HG02623 (cell line): ENCODE results near the gene PPM1A.

Experiments
- ATAC-seq: cut with Tn5 transposase; IDR thresholded peaks from one replicate; pipeline ENCODE4 v1.9.1; 2021; ENCODE audit warnings: moderate library complexity; ENCODE audit not compliant: unreplicated experiment

The PPM1A gene

DNA sequence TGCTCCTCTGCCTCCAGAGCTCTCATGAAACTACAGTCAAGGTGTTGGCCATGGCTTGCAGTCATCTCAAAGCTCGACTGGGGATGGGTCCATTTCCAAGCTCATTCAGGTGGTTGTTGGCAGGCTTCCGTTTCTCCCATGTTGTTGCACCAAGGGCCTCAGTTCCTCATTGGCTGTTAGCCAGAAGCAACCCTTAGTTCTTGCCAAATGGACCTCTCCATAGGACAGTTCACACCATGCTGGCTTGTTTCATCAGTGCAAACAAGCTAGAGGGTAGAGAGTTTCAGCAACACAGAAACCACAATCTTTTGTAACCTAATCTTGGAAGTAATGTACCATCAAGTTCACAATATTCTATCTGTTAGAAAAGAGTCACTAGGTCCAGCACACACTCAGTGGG, 22.7 kb upstream of the PPM1A start:
- ATAC-seq: no peak

DNA sequence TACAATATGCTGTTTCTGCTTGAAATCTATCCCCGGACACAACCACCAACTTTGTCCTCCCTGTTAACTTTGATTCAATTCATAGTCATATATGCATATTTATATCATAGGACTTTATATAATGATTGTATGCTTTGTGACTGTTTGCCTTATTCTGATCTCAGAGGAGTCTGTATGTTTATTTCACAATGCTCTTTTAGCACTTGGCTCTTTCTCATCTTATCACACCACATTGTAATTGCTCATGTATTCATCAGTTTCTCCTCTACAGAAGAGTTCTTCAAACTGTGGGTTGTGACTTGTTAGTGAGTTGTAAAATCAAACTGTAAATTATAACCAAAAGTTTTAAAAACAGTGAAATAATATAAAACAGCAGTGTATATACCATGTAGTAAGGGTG, 21.7 kb upstream of the PPM1A start:
- ATAC-seq: no peak

DNA sequence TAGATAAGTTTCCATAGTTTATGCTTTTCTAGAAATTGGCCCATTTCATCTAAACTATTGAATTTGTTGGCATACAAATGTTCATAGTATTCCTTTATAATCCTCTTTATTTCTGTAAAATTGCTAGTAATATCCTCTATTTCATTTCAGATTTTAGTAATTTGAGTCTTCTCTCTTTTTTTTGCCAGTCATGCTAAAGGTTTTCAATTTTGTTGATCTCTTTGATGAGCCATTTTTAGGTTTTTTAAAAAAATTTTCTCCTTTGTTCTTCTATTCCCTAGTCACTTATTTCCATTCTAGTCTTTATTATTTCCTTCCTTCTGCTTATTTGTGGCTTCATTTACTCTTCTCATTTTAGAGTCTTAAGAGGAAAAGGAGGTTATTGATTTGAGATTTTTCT, 19.4 kb upstream of the PPM1A start:
- ATAC-seq: no peak

DNA sequence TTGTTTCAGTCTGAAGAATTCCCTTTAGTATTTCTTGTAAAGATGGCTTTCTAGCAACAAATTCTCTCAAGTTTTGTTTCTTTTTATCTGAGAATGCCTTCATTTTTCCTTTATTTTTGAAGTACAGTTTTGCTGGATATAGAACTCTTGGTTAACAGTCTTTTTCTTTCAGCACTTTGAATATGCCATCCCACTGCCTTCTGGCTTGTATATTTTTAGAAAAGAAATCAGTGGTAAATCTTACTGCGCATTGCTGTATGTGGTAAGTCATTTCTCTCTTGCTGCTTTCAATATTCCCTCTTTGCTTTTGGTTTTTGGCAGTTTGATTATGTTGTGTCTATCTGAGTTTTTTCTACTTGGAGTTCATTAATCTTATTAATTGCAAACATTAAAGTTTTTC, 16.8 kb upstream of the PPM1A start:
- no peak for ATAC-seq

GRCh38 chr14:60233251-60233650, 15.8 kb upstream of the PPM1A start:
- ATAC-seq: no peak

DNA sequence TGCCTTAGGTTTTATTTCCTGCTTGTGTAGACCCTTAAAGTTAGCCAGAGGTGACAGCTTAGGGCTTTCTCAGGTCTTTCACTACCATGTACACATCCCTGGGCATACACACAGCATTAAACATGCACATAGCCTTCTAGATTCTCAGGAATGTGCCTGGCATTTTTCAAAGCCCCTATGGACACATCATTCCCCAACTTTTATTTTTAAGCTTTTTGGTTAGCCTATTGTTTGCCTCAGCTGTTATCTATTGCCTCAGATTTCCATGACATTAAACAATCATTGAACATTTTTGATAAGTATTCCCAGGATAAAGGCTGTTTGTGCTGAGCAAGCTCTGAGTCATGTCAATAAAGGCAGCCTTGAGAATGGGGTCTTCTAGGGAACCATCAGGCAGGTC, 15.1 kb upstream of the PPM1A start:
- ATAC-seq: no peak

DNA sequence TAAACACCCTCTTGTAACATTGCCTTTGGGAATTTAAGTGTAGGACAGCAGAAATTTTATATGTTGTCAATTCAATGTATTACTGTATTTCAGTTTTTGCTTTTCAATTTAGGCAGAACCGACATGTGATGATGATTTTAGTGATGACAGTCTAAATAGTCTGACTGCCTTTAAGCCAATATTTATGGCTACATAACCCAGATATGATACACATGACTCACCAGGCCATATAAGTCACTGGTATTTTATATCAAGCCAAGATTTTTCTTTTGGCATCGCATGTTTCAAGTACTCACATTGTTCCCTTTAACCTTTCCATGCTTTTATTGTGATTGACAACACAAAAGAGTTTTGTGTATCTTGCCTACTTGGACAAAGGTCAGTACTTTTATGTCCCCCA, 13.6 kb upstream of the PPM1A start:
- no peak for ATAC-seq

DNA sequence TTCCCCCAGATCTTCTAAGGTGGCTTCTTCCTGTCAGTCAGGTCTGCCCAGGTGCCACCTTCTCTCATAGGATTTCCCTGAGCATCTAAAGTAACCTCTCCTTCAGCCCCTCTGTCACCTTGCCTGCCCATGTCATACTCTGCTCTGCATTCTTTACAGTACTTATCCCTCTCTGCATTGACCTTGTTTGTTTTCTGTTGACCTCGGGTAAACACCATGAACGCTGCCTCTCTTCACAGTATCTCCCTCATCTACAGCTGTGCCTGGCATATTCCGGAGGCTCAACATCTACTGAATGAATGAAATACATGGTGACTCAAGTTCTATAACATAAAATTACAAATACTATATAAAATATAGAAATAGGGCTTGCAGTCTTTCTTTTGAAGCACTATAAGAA, 10.1 kb upstream of the PPM1A start:
- ATAC-seq: no peak

- no peak for ATAC-seq
Measured at GRCh38 chr14:60240139-60240856, 8.7 kb upstream of the PPM1A start.

GRCh38 chr14:60241091-60241490, 7.9 kb upstream of the PPM1A start:
- no peak for ATAC-seq

GRCh38 chr14:60242429-60242828, 6.6 kb upstream of the PPM1A start:
- no peak for ATAC-seq

GRCh38 chr14:60245380-60246177, 3.4 kb upstream of the PPM1A start:
- no peak for ATAC-seq

GRCh38 chr14:60247994-60248696, 876 bp upstream of the PPM1A start:
- ATAC-seq: peak; percentile 54

DNA sequence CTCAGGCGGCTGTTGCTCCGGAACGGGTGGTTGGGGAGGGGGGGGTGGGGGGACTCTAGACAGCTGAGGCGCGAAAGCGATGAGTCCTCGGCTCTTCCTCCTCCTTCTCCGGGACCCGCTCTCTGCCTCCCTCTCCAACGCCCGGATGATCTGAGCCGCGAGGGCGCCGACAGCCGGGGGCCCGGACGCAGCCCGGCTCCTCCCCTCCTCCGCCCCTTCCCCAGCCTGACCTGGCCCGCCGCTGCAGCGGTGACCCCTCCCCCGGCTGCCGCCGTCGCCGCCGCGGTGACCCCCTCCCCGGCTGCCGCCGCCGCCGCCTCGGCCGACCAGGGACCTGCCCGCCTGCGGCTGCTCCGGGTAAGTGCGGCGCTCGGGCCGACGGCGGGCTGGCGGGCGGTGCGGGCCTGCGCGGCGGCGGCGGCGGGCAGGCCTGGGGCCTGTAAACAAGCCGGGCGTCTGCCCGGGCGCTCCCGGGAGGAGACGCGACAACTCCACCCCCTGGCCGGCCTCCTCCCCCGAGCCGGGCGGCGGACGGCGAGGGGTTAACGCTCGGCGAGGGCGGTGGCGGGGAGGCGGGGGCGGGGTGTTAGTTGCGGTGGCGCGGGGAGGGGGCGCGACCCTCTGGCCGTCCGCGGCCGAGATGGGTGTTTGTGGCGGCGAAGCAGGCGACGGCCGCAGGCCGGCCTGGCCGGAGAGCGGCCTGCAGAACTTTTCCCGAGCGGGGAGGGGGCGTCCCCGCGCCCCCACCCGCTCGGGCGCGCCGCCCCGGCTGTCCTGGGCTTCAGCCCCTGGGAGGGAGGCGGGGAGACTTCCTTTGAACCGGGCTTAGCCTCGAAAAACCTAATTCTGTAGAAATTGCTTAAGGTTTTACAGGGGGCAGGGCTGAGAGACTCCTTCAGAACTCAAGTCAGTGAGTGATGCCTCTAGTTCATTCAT, 568 bp downstream of the PPM1A start:
- peak; percentile 36 for ATAC-seq

- no peak for ATAC-seq
Measured at GRCh38 chr14:60250257-60251035, 1.4 kb downstream of the PPM1A start.

- no peak for ATAC-seq
Measured at GRCh38 chr14:60251877-60252276, 2.9 kb downstream of the PPM1A start.

DNA sequence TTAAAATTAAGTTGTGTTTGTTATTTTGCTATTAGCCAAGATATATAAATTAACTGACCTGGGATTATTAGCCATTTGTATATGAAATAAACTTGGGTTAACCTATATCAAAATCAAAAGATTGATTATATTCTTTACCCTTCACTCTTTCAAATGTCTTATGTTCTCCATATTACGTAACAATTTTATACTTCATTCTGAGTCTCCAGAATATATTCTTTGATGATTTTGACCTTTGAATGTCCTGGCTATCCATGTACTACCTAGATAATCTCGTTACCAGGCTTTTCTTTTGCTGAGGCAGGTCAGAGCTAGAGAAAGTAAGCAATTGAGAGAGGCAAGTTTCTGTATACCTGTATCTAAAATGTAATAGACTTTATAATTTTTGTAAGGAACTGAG, 3.6 kb downstream of the PPM1A start:
- no peak for ATAC-seq

GRCh38 chr14:60253649-60254048, 4.6 kb downstream of the PPM1A start:
- ATAC-seq: no peak

GRCh38 chr14:60254176-60254575, 5.2 kb downstream of the PPM1A start:
- ATAC-seq: no peak

DNA sequence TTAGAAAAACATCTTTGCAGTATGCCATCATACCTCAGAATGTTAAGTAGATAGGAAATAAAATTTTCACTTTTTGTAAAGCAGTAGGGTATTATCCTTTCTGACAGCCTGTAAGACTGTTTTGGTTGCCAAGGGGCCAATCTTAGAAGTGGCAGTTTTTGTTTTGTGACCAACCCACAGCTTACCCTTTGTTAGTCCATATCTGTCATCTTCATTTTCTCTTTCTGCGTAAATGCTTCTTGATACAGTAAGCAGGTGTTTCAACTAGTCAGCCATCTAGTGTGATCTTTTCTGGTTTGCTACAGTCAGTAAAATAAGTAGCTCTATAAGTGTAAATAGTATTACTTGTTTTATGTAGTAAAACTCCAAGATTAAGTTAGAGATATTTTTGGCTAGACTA, 8.8 kb downstream of the PPM1A start:
- no peak for ATAC-seq
